ENCODE results near the gene SPO11. TPM values are rescaled to one million over a fixed set of nuclear protein-coding genes. Genes with fewer than 3 reads are reported as not detected.

The SPO11 gene
- polyA plus RNA-seq, 1 experiment: not detected

GRCh38 chr20:57287007-57287880 is 42.4 kb upstream of the SPO11 start:
- Histone ChIP-seq H3K4me3 (ENCODE audit: low read depth, low read length) (no peak overlapping the region), H3K27me3 (ENCODE audit: control insufficient read depth, insufficient read depth, low read length) (peaks cover 27% of the 10 kb centered on the region), H3K36me3 (ENCODE audit: control insufficient read depth, insufficient read depth, low read length) (no peaks in the 10 kb centered on the region)
- TF ChIP-seq CTCF (IDR thresholded peaks at IDR 0.05; ENCODE audit: insufficient read depth, low read depth, low read length): no peak
- POLR2A ChIA-PET: no interaction called here
- no peak for DNase-seq (ENCODE audit: low read depth)
- CTCF ChIA-PET: no interaction called here

DNA sequence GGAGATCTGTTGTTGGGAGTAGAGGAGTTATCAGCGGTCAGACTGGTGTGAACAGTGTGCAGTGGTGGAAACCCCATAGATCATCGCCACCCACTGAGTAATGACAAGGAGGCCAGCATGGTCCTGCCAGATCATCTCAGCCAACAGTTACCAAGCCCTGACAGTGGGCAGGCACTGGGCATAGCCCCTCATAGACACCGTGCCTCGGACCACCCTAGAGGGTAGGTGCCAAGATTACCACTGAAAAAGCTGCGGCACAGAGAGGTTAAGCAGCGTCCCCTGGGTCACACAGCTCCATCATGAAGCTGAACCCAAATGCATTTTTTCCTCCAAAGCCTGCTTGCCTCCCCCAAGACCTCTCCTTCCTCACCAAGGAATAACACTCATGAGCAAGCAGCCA is 41.7 kb upstream of the SPO11 start:
- TF ChIP-seq CTCF (IDR thresholded peaks at IDR 0.05; ENCODE audit: insufficient read depth, low read depth, low read length): no peak
- no peaks in the 10 kb centered on the region for H3K36me3 ChIP-seq (ENCODE audit: control insufficient read depth, insufficient read depth, low read length)
- peaks cover 25% of the 10 kb centered on the region for H3K27me3 ChIP-seq (ENCODE audit: control insufficient read depth, insufficient read depth, low read length)
- ChIA-PET POLR2A (interaction anchor here (0.6 kb wide), 1 partner anchor 190 kb away, joined by 3 read pairs; no protein-coding TSS in a partner anchor), CTCF (no interaction called here)
- H3K4me3 ChIP-seq (ENCODE audit: low read depth, low read length): no peak overlapping the region
- no peak for DNase-seq (ENCODE audit: low read depth)

GRCh38 chr20:57288651-57289277 is 40.8 kb upstream of the SPO11 start:
- Histone ChIP-seq H3K27me3 (ENCODE audit: control insufficient read depth, insufficient read depth, low read length) (peaks cover 27% of the 10 kb centered on the region), H3K36me3 (ENCODE audit: control insufficient read depth, insufficient read depth, low read length) (no peaks in the 10 kb centered on the region), H3K4me3 (ENCODE audit: low read depth, low read length) (no peak overlapping the region)
- no peak for DNase-seq (ENCODE audit: low read depth)
- no peak for TF ChIP-seq CTCF (IDR thresholded peaks at IDR 0.05; ENCODE audit: insufficient read depth, low read depth, low read length)
- ChIA-PET POLR2A (interaction anchor here (0.6 kb wide), 1 partner anchor 190 kb away, joined by 3 read pairs; no protein-coding TSS in a partner anchor), CTCF (no interaction called here)

DNA sequence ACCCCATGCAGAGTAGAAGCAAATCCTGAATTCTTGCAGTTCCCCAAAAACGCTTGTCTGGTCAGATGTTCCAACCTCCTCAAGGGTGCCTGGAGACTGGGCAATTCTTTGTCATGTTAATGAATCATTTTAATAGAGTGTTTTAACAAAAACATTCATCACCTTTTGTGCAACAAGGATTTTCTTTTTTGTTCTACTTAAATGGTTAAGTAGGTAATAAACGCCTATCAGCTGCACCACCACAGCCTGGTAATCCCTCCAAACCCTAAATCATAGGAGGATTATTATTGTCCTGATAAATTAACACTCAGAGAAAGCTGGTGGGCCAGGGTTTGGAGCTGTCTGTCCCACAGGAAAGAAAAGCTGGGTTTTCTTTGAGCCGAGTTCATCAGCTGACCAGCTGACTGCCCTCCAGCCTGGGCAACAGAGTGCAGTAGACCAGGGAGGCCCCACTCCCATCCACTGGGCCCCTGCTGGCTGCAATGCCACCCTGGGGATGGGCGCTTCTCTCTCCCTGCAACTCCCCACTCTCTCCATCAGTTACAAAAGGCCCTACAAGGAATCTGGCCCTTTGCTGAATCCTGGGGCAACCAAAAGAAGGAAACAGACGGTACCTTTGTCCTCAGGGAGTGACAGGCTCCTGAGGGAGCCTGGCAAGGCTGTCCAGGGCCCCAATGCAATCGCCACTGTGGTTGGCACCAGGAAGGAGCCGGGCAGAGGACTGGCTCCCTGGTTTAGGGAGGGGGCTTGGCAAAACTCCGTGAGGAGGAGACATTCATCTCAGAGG is 40.0 kb upstream of the SPO11 start:
- no peak overlapping the region for H3K4me3 ChIP-seq (ENCODE audit: low read depth, low read length)
- POLR2A ChIA-PET: no interaction called here
- no peaks in the 10 kb centered on the region for H3K36me3 ChIP-seq (ENCODE audit: control insufficient read depth, insufficient read depth, low read length)
- H3K27me3 ChIP-seq (ENCODE audit: control insufficient read depth, insufficient read depth, low read length): peaks cover 27% of the 10 kb centered on the region
- no peak for TF ChIP-seq CTCF (IDR thresholded peaks at IDR 0.05; ENCODE audit: insufficient read depth, low read depth, low read length)
- CTCF ChIA-PET: no interaction called here
- DNase-seq (ENCODE audit: low read depth): no peak

DNA sequence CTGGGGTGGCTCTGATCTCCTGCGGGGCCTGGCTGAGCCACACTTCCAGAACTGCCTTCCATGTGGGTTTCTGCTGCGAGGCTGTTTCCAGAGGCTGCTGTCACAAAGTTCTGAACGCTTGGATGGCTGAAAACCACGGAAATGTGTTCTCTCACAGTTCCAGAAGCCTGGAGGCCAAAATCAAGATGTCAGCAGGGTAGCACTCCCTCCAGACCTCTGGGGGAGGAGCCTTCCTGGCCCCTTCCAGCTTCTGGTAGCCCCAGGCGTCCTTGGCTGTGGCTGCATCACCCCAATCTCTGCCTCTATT is 39.5 kb upstream of the SPO11 start:
- TF ChIP-seq CTCF (IDR thresholded peaks at IDR 0.05; ENCODE audit: insufficient read depth, low read depth, low read length): no peak
- ChIA-PET CTCF (no interaction called here), POLR2A (no interaction called here)
- Histone ChIP-seq H3K27me3 (ENCODE audit: control insufficient read depth, insufficient read depth, low read length) (peaks cover 27% of the 10 kb centered on the region), H3K36me3 (ENCODE audit: control insufficient read depth, insufficient read depth, low read length) (no peaks in the 10 kb centered on the region), H3K4me3 (ENCODE audit: low read depth, low read length) (no peak overlapping the region)
- no peak for DNase-seq (ENCODE audit: low read depth)
